ENCODE measurements around the gene PTPRE. TPM values are rescaled to one million over a fixed set of nuclear protein-coding genes. Genes with fewer than 3 reads are reported as not detected.

The PTPRE gene
- total RNA-seq, 1 donor from 2014 or later, result 1.2 TPM

DNA sequence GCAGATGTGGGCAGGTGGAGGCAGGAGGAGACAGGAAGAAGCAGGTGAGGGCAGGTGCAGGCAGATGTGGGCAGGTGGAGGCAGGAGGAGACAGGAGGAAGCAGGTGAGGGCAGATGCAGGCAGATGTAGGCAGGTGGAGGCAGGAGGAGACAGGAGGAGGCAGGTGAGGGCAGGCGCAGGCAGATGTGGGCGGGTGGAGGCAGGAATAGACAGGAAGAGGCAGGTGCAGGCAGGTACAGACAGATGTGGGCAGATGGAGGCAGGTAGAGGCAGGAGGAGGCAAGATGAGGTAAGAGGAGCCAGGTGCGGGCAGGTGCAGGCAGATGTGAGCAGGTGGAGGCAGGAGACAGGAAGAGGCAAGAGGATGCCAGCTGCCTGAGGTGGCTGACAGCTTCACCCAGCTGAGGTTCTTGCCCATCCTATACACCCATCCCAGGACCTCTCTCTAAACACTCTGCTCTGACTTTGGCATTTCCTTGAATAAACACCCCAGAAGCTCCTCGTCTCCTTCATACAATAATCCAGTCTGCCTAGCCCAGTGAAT is 33.0 kb downstream of the PTPRE start:
- no peaks in the 10 kb centered on the region for H3K9me3 Mint-ChIP-seq (ENCODE audit: unreplicated experiment)
- H3K36me3 Mint-ChIP-seq (ENCODE audit: unreplicated experiment), result no peaks in the 10 kb centered on the region
- DNase-seq (ENCODE audit: extremely low spot score, unreplicated experiment), result no peak
- peaks cover 7% of the 10 kb centered on the region for H3K27me3 Mint-ChIP-seq (ENCODE audit: unreplicated experiment)
- no peak overlapping the region for H3K27ac Mint-ChIP-seq (ENCODE audit: unreplicated experiment)
- peaks cover 2% of the 10 kb centered on the region for H3K4me1 Mint-ChIP-seq (ENCODE audit: unreplicated experiment)
- TF ChIP-seq, protein P1, sequence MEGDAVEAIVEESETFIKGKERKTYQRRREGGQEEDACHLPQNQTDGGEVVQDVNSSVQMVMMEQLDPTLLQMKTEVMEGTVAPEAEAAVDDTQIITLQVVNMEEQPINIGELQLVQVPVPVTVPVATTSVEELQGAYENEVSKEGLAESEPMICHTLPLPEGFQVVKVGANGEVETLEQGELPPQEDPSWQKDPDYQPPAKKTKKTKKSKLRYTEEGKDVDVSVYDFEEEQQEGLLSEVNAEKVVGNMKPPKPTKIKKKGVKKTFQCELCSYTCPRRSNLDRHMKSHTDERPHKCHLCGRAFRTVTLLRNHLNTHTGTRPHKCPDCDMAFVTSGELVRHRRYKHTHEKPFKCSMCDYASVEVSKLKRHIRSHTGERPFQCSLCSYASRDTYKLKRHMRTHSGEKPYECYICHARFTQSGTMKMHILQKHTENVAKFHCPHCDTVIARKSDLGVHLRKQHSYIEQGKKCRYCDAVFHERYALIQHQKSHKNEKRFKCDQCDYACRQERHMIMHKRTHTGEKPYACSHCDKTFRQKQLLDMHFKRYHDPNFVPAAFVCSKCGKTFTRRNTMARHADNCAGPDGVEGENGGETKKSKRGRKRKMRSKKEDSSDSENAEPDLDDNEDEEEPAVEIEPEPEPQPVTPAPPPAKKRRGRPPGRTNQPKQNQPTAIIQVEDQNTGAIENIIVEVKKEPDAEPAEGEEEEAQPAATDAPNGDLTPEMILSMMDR (IDR thresholded peaks at IDR 0.05), result no peak
- H3K4me3 Mint-ChIP-seq (ENCODE audit: unreplicated experiment), result no peak overlapping the region

DNA sequence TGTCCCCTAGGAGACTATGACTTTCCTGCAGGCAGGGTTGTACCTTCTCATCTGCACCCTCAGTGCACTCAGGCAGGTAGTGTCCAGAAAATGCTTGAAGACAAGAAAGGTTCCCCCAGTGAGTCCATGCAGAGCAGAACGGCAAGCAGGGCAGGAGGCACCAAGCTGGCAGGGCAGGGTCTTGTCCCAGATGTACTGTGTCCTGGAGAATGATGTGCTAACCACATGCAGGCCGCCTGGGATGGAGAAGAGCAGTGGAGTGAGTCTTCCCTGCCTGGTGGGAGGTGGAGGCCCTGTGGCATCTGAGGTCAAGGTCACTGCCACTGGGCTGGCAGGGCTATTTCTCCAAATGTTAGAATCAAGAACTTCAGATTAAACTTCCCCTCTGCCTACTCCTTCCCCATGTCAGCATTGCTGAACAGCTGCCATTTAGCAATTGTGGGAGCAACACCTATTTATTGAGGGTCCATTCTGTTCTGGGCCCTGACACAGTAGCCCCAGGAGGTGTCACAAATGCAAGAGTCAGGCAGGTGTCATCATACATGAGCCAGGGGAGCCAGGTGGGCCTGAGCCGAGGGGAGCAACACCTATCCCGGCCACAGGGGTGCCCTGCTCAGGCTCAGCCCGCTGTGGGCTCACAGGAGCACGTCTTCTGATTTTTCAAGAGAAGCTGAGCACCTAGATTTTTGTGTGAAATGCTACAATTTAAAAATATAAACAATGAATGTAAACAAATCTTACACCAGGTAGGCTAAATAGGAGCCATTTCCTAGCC is 34.1 kb downstream of the PTPRE start:
- Mint-ChIP-seq H3K4me1 (ENCODE audit: unreplicated experiment) (peaks cover 8% of the 10 kb centered on the region), H3K27ac (ENCODE audit: unreplicated experiment) (no peak overlapping the region), H3K36me3 (ENCODE audit: unreplicated experiment) (no peaks in the 10 kb centered on the region), H3K4me3 (ENCODE audit: unreplicated experiment) (no peak overlapping the region), H3K9me3 (ENCODE audit: unreplicated experiment) (no peaks in the 10 kb centered on the region), H3K27me3 (ENCODE audit: unreplicated experiment) (peaks cover 7% of the 10 kb centered on the region)
- TF ChIP-seq, protein P1 (IDR thresholded peaks at IDR 0.05), result no peak
- no peak for DNase-seq (ENCODE audit: extremely low spot score, unreplicated experiment)

DNA sequence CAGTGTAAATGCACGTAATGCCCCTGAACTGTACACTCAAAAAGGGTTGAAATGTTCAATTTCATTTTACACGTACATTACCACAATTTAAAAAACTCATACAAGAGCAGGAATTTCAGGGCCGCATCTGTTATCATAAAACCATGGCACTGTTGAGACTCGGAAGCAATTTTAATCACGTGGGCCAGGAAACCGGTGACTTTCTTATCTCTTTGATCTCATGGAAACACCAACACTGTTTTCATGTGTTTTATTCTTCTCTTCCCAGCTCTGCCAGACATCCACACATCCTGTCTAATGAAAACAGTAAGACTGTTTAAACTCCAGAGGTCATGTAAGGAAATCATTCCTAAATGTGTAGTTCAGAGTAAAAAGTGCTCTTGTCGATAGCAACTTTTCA is 35.9 kb downstream of the PTPRE start:
- peaks cover 1% of the 10 kb centered on the region for H3K36me3 Mint-ChIP-seq (ENCODE audit: unreplicated experiment)
- TF ChIP-seq, protein P1 (IDR thresholded peaks at IDR 0.05), result no peak
- no peak for DNase-seq (ENCODE audit: extremely low spot score, unreplicated experiment)
- no peaks in the 10 kb centered on the region for H3K9me3 Mint-ChIP-seq (ENCODE audit: unreplicated experiment)
- peaks cover 7% of the 10 kb centered on the region for H3K27me3 Mint-ChIP-seq (ENCODE audit: unreplicated experiment)
- H3K4me3 Mint-ChIP-seq (ENCODE audit: unreplicated experiment), result no peak overlapping the region
- H3K4me1 Mint-ChIP-seq (ENCODE audit: unreplicated experiment), result peaks cover 8% of the 10 kb centered on the region
- no peak overlapping the region for H3K27ac Mint-ChIP-seq (ENCODE audit: unreplicated experiment)

DNA sequence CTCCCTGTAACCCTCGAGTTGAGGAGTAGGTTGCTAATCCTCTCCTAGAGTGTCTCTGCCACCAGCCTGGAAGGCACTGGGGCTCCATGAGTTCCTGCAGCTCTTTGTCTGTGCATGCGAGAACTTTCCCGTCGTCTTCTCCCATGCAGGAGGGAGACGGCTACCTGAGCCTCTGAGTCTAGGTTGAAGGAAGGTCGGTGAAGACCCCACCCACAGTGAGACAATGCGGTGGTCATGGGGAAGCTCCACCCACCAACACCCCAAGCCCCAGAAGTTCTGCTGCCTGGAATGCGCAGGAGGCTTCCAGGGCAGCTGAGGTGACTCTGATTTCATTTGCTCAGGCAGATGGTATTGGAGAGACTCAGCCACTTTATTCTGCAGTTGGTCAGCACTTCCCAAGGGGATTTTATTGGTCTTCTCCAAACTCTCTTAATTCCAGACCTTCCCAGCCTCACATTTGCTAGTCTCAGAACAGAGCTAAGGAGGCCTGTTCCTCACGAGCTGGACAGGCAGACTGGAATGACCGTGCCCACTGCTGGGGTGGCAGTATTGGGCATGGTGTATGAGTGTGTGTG is 36.5 kb downstream of the PTPRE start:
- peaks cover 1% of the 10 kb centered on the region for H3K36me3 Mint-ChIP-seq (ENCODE audit: unreplicated experiment)
- peaks cover 4% of the 10 kb centered on the region for H3K27me3 Mint-ChIP-seq (ENCODE audit: unreplicated experiment)
- H3K27ac Mint-ChIP-seq (ENCODE audit: unreplicated experiment), result no peak overlapping the region
- H3K9me3 Mint-ChIP-seq (ENCODE audit: unreplicated experiment), result no peaks in the 10 kb centered on the region
- H3K4me3 Mint-ChIP-seq (ENCODE audit: unreplicated experiment), result no peak overlapping the region
- TF ChIP-seq, protein P1 (IDR thresholded peaks at IDR 0.05), result no peak
- H3K4me1 Mint-ChIP-seq (ENCODE audit: unreplicated experiment), result peaks cover 8% of the 10 kb centered on the region
- DNase-seq (ENCODE audit: extremely low spot score, unreplicated experiment), result no peak

DNA sequence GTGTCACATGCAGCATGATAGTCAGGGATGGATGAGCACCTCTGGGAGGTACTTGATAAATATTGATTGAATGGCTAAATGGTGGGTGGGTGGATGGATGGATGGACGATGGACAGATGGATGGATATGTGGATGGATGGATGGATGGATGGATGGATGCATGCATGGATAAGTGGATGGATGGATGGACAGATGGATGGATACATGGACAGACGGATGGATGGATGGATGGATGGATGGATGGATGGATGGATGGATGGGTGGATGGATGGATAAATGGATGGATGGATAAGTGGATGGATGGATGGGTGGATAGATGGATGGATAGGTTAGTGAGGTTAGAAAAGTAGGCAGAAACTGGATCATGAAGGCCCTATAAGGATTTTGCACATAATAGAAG is 37.4 kb downstream of the PTPRE start:
- Mint-ChIP-seq H3K27ac (ENCODE audit: unreplicated experiment) (no peak overlapping the region), H3K36me3 (ENCODE audit: unreplicated experiment) (peaks cover 1% of the 10 kb centered on the region), H3K27me3 (ENCODE audit: unreplicated experiment) (peaks cover 4% of the 10 kb centered on the region), H3K4me3 (ENCODE audit: unreplicated experiment) (no peak overlapping the region), H3K9me3 (ENCODE audit: unreplicated experiment) (no peaks in the 10 kb centered on the region), H3K4me1 (ENCODE audit: unreplicated experiment) (peaks cover 8% of the 10 kb centered on the region)
- DNase-seq (ENCODE audit: extremely low spot score, unreplicated experiment), result no peak
- TF ChIP-seq, protein P1 (IDR thresholded peaks at IDR 0.05), result no peak

Measured in osteocyte (in vitro differentiated cells).